PC-9 (cell line): ENCODE measurements around the gene OR5I1.

Experiments used
- EZH2 ChIP-seq: fragments of 200-600 bp; sonication (generic); IDR thresholded peaks from 2 replicates; pipeline ENCODE4 v1.8.0; 2017; ENCODE audit warnings: antibody characterized with exemption, low read depth
- TF ChIP-seq, protein P1 (sequence below): fragments of 200-600 bp; sonication (generic); conservative IDR thresholded peaks from 2 replicates; pipeline ENCODE4 v1.6.1; 2017; ENCODE audit warnings: mixed run types, antibody characterized with exemption, mild to moderate bottlenecking, moderate library complexity

DNA sequence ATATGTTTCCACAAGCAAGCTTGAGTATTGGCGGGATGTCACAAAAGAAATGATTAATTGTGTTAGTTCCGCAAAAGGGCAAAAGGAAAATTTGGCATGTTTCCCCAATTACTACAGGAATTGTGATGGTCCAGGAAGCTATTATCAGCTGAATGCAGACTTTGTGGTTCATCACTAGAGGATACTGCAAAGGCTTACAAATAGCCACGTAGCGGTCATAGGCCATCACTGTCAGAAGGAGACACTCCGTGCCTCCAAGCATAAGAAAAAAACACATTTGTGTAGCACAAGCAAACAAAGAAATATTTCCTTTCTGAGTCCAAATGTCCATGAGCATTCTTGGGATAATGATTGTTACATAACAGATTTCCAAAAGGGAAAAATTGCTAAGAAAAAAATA, 31.7 kb upstream of the OR5I1 start:
- TF ChIP-seq, protein P1, sequence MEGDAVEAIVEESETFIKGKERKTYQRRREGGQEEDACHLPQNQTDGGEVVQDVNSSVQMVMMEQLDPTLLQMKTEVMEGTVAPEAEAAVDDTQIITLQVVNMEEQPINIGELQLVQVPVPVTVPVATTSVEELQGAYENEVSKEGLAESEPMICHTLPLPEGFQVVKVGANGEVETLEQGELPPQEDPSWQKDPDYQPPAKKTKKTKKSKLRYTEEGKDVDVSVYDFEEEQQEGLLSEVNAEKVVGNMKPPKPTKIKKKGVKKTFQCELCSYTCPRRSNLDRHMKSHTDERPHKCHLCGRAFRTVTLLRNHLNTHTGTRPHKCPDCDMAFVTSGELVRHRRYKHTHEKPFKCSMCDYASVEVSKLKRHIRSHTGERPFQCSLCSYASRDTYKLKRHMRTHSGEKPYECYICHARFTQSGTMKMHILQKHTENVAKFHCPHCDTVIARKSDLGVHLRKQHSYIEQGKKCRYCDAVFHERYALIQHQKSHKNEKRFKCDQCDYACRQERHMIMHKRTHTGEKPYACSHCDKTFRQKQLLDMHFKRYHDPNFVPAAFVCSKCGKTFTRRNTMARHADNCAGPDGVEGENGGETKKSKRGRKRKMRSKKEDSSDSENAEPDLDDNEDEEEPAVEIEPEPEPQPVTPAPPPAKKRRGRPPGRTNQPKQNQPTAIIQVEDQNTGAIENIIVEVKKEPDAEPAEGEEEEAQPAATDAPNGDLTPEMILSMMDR: no peak
- TF ChIP-seq EZH2: no peak
